ENCODE data around the gene OAF. TPM values are rescaled to one million over a fixed set of nuclear protein-coding genes. Genes with fewer than 3 reads are reported as not detected.

The OAF gene
- total and polyA plus RNA-seq, 2 experiments from 2014 or later: 1.1 to 3.0 TPM

GRCh38 chr11:120191058-120191457 lies 19.8 kb upstream of the OAF start:
- H3K4me1 ChIP-seq (ENCODE audit: insufficient read depth): peaks cover 4% of the 10 kb centered on the region; the same call in 1 of the 2 replicates
- no peak overlapping the region for H2AFZ ChIP-seq
- Mint-ChIP-seq H3K4me1 (peaks cover 29% of the 10 kb centered on the region), H3K27me3 (ENCODE audit: insufficient read depth, low read depth, poor library complexity) (peaks cover 35% of the 10 kb centered on the region), H3K36me3 (ENCODE audit: low read depth) (no peaks in the 10 kb centered on the region), H3K9me3 (peaks cover 4% of the 10 kb centered on the region; the same call in 1 of the 3 replicates), H3K4me3 (no peak overlapping the region), H3K27ac (no peak overlapping the region)
- no peaks in the 10 kb centered on the region for H3K79me2 ChIP-seq (replicated peaks; ENCODE audit: insufficient read depth)
- no peak overlapping the region for H3K4me2 ChIP-seq
- ATAC-seq (no peak), DNase-seq (ENCODE audit: low spot score) (no peak)
- H3F3A ChIP-seq (replicated peaks; ENCODE audit: low read depth): no peaks in the 10 kb centered on the region
- H3K27ac ChIP-seq (ENCODE audit: low read depth): no peak overlapping the region
- no peak overlapping the region for H3K4me3 ChIP-seq
- TF ChIP-seq JUNB (IDR thresholded peaks at IDR 0.05; ENCODE audit: unreplicated experiment) (no peak), STAT1 (IDR thresholded peaks at IDR 0.05; ENCODE audit: unreplicated experiment) (no peak), ZNF114 (CRISPR knock-in tag; IDR thresholded peaks at IDR 0.05) (no peak), EZH2phosphoT487 (IDR thresholded peaks at IDR 0.05; ENCODE audit: unreplicated experiment) (no peak), ETS1 (IDR thresholded peaks at IDR 0.05) (no peak), CREB1 (CRISPR knock-in tag; IDR thresholded peaks at IDR 0.05; ENCODE audit: low read depth) (no peak), NANOG (IDR thresholded peaks at IDR 0.05; ENCODE audit: borderline replicate concordance) (no peak), POLR2AphosphoS5 (IDR thresholded peaks at IDR 0.05; ENCODE audit: low read depth) (no peak), CTCF (conservative IDR thresholded peaks at IDR 0.05; ENCODE audit: low read depth in 2 of 2) (no peak), ZNF331 (CRISPR knock-in tag; IDR thresholded peaks at IDR 0.05; ENCODE audit: low read depth) (no peak), EZH2 (IDR thresholded peaks at IDR 0.05; ENCODE audit: low read depth, unreplicated experiment) (no peak)
- TF ChIP-seq, protein P1, sequence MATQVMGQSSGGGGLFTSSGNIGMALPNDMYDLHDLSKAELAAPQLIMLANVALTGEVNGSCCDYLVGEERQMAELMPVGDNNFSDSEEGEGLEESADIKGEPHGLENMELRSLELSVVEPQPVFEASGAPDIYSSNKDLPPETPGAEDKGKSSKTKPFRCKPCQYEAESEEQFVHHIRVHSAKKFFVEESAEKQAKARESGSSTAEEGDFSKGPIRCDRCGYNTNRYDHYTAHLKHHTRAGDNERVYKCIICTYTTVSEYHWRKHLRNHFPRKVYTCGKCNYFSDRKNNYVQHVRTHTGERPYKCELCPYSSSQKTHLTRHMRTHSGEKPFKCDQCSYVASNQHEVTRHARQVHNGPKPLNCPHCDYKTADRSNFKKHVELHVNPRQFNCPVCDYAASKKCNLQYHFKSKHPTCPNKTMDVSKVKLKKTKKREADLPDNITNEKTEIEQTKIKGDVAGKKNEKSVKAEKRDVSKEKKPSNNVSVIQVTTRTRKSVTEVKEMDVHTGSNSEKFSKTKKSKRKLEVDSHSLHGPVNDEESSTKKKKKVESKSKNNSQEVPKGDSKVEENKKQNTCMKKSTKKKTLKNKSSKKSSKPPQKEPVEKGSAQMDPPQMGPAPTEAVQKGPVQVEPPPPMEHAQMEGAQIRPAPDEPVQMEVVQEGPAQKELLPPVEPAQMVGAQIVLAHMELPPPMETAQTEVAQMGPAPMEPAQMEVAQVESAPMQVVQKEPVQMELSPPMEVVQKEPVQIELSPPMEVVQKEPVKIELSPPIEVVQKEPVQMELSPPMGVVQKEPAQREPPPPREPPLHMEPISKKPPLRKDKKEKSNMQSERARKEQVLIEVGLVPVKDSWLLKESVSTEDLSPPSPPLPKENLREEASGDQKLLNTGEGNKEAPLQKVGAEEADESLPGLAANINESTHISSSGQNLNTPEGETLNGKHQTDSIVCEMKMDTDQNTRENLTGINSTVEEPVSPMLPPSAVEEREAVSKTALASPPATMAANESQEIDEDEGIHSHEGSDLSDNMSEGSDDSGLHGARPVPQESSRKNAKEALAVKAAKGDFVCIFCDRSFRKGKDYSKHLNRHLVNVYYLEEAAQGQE (IDR thresholded peaks at IDR 0.05; ENCODE audit: unreplicated experiment): no peak
- TF ChIP-seq, protein P2, sequence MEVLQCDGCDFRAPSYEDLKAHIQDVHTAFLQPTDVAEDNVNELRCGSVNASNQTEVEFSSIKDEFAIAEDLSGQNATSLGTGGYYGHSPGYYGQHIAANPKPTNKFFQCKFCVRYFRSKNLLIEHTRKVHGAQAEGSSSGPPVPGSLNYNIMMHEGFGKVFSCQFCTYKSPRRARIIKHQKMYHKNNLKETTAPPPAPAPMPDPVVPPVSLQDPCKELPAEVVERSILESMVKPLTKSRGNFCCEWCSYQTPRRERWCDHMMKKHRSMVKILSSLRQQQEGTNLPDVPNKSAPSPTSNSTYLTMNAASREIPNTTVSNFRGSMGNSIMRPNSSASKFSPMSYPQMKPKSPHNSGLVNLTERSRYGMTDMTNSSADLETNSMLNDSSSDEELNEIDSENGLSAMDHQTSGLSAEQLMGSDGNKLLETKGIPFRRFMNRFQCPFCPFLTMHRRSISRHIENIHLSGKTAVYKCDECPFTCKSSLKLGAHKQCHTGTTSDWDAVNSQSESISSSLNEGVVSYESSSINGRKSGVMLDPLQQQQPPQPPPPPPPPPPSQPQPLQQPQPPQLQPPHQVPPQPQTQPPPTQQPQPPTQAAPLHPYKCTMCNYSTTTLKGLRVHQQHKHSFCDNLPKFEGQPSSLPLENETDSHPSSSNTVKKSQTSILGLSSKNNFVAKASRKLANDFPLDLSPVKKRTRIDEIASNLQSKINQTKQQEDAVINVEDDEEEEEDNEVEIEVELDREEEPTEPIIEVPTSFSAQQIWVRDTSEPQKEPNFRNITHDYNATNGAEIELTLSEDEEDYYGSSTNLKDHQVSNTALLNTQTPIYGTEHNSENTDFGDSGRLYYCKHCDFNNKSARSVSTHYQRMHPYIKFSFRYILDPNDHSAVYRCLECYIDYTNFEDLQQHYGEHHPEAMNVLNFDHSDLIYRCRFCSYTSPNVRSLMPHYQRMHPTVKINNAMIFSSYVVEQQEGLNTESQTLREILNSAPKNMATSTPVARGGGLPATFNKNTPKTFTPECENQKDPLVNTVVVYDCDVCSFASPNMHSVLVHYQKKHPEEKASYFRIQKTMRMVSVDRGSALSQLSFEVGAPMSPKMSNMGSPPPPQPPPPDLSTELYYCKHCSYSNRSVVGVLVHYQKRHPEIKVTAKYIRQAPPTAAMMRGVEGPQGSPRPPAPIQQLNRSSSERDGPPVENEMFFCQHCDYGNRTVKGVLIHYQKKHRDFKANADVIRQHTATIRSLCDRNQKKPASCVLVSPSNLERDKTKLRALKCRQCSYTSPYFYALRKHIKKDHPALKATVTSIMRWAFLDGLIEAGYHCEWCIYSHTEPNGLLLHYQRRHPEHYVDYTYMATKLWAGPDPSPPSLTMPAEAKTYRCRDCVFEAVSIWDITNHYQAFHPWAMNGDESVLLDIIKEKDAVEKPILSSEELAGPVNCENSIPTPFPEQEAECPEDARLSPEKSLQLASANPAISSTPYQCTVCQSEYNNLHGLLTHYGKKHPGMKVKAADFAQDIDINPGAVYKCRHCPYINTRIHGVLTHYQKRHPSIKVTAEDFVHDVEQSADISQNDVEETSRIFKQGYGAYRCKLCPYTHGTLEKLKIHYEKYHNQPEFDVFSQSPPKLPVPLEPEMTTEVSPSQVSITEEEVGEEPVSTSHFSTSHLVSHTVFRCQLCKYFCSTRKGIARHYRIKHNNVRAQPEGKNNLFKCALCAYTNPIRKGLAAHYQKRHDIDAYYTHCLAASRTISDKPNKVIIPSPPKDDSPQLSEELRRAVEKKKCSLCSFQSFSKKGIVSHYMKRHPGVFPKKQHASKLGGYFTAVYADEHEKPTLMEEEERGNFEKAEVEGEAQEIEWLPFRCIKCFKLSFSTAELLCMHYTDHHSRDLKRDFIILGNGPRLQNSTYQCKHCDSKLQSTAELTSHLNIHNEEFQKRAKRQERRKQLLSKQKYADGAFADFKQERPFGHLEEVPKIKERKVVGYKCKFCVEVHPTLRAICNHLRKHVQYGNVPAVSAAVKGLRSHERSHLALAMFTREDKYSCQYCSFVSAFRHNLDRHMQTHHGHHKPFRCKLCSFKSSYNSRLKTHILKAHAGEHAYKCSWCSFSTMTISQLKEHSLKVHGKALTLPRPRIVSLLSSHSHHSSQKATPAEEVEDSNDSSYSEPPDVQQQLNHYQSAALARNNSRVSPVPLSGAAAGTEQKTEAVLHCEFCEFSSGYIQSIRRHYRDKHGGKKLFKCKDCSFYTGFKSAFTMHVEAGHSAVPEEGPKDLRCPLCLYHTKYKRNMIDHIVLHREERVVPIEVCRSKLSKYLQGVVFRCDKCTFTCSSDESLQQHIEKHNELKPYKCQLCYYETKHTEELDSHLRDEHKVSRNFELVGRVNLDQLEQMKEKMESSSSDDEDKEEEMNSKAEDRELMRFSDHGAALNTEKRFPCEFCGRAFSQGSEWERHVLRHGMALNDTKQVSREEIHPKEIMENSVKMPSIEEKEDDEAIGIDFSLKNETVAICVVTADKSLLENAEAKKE (CRISPR knock-in tag; IDR thresholded peaks at IDR 0.05): no peak
- no peaks in the 10 kb centered on the region for H3K9me2 ChIP-seq (ENCODE audit: insufficient read depth)
- peaks cover 4% of the 10 kb centered on the region; the same call in 1 of the 2 replicates for H3K27me3 ChIP-seq (ENCODE audit: insufficient read depth)
- H4K20me1 ChIP-seq (replicated peaks; ENCODE audit: insufficient read depth): no peaks in the 10 kb centered on the region
- no peaks in the 10 kb centered on the region for H3K36me3 ChIP-seq (ENCODE audit: insufficient read depth)

Measured in GM23338 (cell line).